ENCODE data around the gene TRIM4.
"Not testable (repeated sequence)": the region's sequence is repeated elsewhere in the genome, so short reads cannot be mapped to it uniquely, and the experiment has no call there.

TRIM4 gene, protein sequence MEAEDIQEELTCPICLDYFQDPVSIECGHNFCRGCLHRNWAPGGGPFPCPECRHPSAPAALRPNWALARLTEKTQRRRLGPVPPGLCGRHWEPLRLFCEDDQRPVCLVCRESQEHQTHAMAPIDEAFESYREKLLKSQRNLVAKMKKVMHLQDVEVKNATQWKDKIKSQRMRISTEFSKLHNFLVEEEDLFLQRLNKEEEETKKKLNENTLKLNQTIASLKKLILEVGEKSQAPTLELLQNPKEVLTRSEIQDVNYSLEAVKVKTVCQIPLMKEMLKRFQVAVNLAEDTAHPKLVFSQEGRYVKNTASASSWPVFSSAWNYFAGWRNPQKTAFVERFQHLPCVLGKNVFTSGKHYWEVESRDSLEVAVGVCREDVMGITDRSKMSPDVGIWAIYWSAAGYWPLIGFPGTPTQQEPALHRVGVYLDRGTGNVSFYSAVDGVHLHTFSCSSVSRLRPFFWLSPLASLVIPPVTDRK

DNA sequence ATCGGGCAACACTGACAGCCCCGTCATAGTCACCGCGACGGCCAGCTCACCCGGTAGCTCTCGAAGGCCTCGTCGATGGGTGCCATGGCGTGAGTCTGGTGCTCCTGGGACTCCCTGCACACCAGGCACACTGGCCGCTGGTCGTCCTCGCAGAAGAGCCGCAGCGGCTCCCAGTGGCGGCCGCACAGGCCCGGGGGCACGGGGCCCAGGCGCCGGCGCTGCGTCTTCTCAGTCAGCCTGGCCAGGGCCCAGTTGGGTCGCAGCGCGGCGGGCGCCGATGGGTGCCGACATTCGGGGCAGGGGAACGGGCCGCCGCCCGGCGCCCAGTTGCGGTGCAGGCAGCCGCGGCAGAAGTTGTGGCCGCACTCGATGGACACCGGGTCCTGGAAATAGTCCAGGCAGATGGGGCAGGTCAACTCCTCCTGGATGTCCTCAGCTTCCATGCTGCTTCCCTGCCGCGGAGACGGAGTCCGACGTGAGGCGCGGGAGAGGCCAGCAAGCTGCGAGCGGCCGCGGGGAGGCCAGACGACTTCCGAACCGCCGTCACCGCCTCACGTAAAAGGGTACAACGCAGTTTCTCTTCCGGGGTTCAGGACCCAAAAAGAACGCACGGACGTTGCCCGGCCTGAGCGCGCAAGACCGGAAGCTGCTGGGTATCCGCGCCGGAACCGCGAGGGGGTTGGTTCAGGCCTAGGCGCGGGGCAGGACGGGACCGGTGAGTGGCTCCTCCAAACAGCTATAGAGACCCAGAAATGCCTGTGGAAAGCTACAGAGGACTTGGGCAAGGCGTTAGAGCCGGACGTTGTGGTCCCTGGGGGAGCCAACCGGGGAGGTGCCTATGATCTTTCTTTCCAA, at the start of gene TRIM4:
TSS of gene TRIM4 (minus strand) at position 572 of the 855 bp plus-strand sequence. CDS start at position 443, 129 bp downstream.
- DNase-seq (ENCODE audit: low read depth in 2 of 2) = peak; percentile 77 to 81

GRCh38 chr7:99958564-99959227, 39.4 kb upstream of the TRIM4 start:
- DNase-seq (ENCODE audit: low read depth in 2 of 2) = no peak

DNA sequence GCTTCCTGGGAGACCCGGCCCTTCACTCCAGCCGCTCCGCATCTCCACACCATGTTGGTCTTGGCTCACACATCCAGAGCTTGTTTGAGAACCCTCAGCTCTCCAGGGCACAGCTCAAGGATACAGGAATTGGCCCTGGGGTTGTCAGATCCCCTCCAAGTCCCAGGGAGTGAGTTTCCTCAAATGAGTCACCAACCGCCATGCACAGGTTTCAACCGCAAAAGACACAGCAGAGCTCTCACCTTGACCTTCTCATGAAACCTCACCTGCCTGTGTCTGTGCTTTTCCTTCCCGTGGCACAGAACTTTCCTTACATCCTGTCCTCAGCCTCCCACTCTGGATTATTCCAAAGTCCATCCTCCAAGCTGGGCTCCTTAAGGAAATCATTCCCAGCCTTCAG, 35.9 kb upstream of the TRIM4 start:
- no peak for DNase-seq (ENCODE audit: low read depth in 2 of 2)

GRCh38 chr7:99954643-99955042, 35.3 kb upstream of the TRIM4 start:
- not testable (repeated sequence) for DNase-seq (ENCODE audit: low read depth in 2 of 2)

DNA sequence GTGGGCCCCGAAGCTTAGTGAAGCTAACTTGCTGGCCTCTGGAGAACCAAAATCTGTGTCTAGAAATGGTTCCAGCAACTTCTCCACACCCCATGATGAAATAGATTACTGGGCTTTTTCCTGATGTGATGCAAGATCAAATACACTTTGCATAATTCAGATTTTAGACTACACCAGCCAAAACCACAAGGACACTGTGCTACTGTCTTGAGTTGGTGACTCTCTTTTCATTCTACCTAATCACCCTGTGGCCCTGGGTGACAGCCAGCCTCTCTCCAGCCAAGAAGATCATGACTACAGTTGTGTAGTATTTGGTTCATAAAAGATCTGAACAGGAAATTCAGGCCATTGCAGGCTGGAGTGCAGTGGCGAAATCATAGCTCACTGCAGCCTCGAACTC, 34.3 kb upstream of the TRIM4 start:
- no peak for DNase-seq (ENCODE audit: low read depth in 2 of 2)

- not testable (repeated sequence) for DNase-seq (ENCODE audit: low read depth in 2 of 2)
Measured at GRCh38 chr7:99952649-99953048, 33.3 kb upstream of the TRIM4 start.

DNA sequence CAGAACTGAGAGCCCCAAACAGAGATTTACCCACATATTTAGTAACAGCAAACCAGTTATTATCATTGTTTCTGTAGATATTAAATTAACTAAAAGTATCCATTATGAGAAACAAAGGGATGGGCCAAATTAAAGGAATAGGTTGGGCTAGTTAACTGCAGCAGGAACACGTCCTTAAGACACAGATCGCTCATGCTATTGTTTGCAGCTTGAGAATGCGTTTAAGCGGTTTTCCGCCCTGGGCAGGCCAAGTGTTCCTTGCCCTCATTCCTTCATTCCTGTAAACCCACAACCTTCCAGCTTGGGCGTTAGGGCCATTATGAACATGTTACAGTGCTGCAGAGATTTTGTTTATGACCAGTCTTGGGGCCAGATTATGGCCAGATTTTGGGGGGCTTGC, 31.5 kb upstream of the TRIM4 start:
- DNase-seq (ENCODE audit: low read depth in 2 of 2) = not testable (repeated sequence)

DNA sequence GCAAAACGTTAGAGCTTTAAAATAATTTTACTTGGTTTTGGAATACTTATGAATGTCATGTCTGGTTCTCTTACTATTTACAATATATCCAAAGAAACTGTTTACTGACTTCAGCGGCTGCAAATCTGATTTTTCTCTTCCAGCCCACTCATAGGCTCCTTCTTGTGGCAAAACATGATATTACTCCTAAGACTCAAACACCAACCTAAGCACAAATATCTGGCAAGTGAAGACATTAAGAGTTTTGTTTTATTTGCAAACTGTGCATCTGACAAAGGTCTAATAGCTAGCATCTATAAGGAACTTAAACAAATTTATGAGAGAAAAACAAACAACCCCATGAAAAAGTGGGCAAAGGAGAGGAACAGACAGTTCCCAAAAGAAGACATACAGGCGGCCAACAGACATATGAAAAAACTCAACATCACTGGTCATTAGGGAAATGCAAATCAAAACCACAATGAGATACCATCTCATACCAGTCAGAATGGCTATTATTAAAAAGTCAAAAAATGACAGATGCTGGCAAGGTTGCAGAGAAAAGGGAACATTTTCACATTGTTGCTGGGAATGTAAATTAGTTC, 30.4 kb upstream of the TRIM4 start:
- DNase-seq (ENCODE audit: low read depth in 2 of 2) = no peak

DNA sequence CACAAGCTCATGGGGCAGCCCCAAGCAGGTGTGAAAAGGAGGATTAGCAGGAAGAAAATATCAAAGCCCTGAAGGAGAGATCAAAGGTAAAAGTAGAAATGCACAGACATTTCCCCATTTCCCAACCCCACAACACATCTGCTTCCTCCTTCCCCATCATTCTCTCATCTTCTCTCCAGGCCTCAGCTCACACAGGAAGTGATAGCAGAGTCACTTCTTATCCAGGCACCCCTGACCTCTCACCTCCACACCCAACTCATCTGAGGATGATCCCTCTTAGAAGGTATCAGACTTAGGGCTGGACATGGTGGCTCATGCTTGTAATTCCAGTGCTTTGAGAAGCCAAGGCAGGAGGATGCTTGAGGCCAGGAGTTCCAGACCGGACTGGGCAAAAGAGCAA, 28.3 kb upstream of the TRIM4 start:
- no peak for DNase-seq (ENCODE audit: low read depth in 2 of 2)

- DNase-seq (ENCODE audit: low read depth in 2 of 2) = no peak
Measured at GRCh38 chr7:99944497-99945070, 25.3 kb upstream of the TRIM4 start.

- DNase-seq (ENCODE audit: low read depth in 2 of 2) = no peak
Measured at GRCh38 chr7:99943641-99944496, 24.5 kb upstream of the TRIM4 start.

DNA sequence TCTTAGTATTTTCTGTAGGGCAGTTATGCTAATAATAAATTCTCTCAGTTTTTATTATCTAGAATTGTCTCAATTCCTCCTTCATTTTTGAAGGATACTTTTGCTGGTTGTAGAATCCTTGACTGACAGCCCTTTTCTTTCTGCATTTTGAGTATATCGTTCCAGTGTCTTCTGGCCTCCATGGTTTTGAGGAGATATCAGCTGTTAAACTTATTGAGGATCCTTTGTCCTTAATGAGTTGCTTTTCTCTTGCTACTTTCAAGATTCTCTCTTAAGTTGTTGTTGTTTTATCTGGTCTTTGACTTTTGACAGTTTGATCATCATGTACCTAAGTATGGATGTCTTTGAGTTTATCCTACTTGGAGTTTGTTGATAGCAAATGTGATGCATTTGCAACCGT, 19.0 kb upstream of the TRIM4 start:
- no peak for DNase-seq (ENCODE audit: low read depth in 2 of 2)

- not testable (repeated sequence) for DNase-seq (ENCODE audit: low read depth in 2 of 2)
Measured at GRCh38 chr7:99935009-99935408, 15.7 kb upstream of the TRIM4 start.

DNA sequence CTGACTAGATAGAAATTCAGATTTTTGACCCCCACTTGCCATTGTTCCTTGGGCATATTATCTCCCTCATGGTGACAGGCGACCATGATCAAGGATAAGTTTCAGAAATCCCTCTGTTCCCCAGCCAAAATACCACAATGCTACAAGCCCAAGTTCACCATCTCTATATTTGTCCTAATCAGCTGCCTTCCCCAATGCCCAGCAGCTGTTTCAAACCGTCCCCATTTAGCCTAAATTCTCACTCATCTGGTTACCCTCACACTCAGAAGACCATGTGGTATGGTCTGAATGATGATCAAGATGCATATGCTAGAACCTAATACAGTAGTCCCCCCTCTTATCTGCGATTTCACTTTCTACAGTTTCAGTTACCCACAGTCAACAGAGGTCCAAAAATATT, 11.0 kb upstream of the TRIM4 start:
- DNase-seq (ENCODE audit: low read depth in 2 of 2) = no peak

DNA sequence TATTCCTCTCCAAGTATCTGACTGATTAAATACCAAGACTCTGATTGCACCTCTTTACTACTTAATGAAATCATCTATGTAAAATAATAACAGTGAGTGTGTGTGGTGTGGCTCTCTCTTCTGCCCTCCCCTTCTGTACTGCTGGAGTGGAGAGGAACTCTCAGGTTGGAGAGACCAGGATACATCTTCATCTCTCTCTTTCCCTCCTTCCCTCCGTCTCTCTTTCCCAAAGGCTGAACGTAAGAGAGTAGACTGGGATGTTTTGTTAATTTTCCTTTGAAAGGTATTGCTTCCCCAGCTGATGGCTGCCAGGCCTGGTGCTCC, 10.4 kb upstream of the TRIM4 start:
- DNase-seq (ENCODE audit: low read depth in 2 of 2) = no peak

GRCh38 chr7:99928994-99929729, 9.8 kb upstream of the TRIM4 start, which contains the start of gene GJC3:
Gene GJC3 (minus strand): TSS chr7:99929620. CDS start chr7:99929620, 0 bp downstream.
- DNase-seq (ENCODE audit: low read depth in 2 of 2) = no peak

DNA sequence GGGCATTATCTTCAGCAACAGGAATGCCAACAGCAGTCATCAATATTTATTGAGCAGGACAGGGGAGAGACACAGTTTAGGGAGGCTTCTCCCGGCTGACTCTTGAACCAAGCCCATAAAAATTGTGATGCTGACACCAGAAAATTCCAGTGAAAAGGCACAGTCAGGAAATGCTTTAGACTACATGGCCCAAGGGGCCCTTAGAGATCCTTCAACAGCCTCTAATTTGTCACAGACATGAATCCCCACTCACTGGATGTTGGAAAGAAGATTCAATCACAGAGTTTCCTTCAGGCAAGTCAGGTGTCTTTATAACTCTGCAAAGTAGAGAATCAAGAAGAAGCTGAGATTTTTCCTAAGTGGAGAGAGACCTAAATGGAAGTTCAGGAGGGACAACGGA, 8.9 kb upstream of the TRIM4 start:
- no peak for DNase-seq (ENCODE audit: low read depth in 2 of 2)

- no peak for DNase-seq (ENCODE audit: low read depth in 2 of 2)
Measured at GRCh38 chr7:99927536-99927935, 8.2 kb upstream of the TRIM4 start.

GRCh38 chr7:99926321-99926720, 7.0 kb upstream of the TRIM4 start:
- no peak for DNase-seq (ENCODE audit: low read depth in 2 of 2)

- no peak for DNase-seq (ENCODE audit: low read depth in 2 of 2)
Measured at GRCh38 chr7:99923200-99923599, 3.9 kb upstream of the TRIM4 start.

Measured in activated CD8-positive, alpha-beta memory T cell treated with anti-CD3 and anti-CD28 coated beads for 4 hours (primary cell).